Heart right ventricle (tissue), 16 donors: Measurements from ENCODE around the gene CMTM5. TPM values are rescaled to one million over a fixed set of nuclear protein-coding genes. Genes with fewer than 3 reads are reported as not detected.

ENCODE experiments used
- ATAC-seq, 8 donors: fragments of 200-7000 bp; cut with Tn5 transposase; one replicate each; pipeline ENCODE4 v1.9.1; 2020; ENCODE audit warnings: mild to moderate bottlenecking in 8 of 8, moderate library complexity in 8 of 8, moderate number of reproducible peaks in 1 of 8
- DNase-seq, 2 donors: peaks; one replicate each; pipeline ENCODE4 v3.0.0-alpha.2; 2020
- H3K27ac ChIP-seq, 10 donors: fragments of 200-600 bp; sonication (generic) in 2 of 10; one replicate each; pipeline versions ENCODE4 v1.5.0 to v1.8.0; 2020 to 2022; ENCODE audit warnings: mild to moderate bottlenecking in 3 of 10
- H3K27me3 ChIP-seq, 7 donors: fragments of 200-600 bp; one replicate each; pipeline ENCODE4 v1.8.0; 2021 to 2022; ENCODE audit warnings: mild to moderate bottlenecking in 2 of 7
- H3K36me3 ChIP-seq, 9 donors: fragments of 200-600 bp; sonication (generic) in 1 of 9; one replicate each; pipeline versions ENCODE4 v1.5.0 to v1.8.0; 2020 to 2022; ENCODE audit warnings: mild to moderate bottlenecking in 2 of 9
- H3K4me1 ChIP-seq, 9 donors: fragments of 200-600 bp; sonication (generic) in 1 of 9; one replicate each; pipeline versions ENCODE4 v1.5.0 to v1.8.0; 2020 to 2022; ENCODE audit warnings: mild to moderate bottlenecking in 4 of 9
- H3K4me3 ChIP-seq, 10 donors: fragments of 200-600 bp; sonication (generic) in 2 of 10; one replicate each; pipeline versions ENCODE4 v1.5.0 to v1.8.0; 2020 to 2022; ENCODE audit warnings: mild to moderate bottlenecking in 7 of 10, moderate library complexity in 2 of 10
- H3K9me3 ChIP-seq, 11 donors: fragments of 200-600 bp in 10 of 11; sonication (generic) in 2 of 11; one replicate each; pipeline versions ENCODE4 v1.5.0 to v1.8.0; 2013 to 2022; ENCODE audit warnings: mild to moderate bottlenecking in 2 of 11, control low read depth in 1 of 11, moderate library complexity in 1 of 11
- WGBS, 2 donors: extraction: QIAGEN DNeasy Blood & Tissue Kit; methylation state at CpG; one replicate each; pipeline ENCODE4 v1.1.7; 2013; ENCODE audit warnings: inconsistent platforms in 1 of 2; 5-methylcytosine and 5-hydroxymethylcytosine counted together
- intact Hi-C, 10 donors: fragments of 100-400 bp; cut with DNase I; formaldehyde crosslinking; loops; one replicate each; pipeline versions ENCODE4 v1.11.1 to v1.14.2; 2022
- polyA plus RNA-seq, 2 donors: library from polyadenylated mRNA; stranded (reverse); fragments of 200-250 nt; gene quantifications; one replicate each; pipeline ENCODE4 v1.2.3, GENCODE V29; 2013
- total RNA-seq, 10 donors: library from RNA; stranded (reverse); fragmentation: NEBNext Ultra II Directional in 3 of 10; extraction: Animal tissue kit (Norgen Biotek cat#: 25700) in 3 of 10; gene quantifications; one replicate each; pipeline versions ENCODE4 v1.2.1 to v1.2.4, GENCODE V29; 2021 to 2023
- TF ChIP-seq, protein P1 (sequence below), 9 donors: fragments of 200-600 bp; sonication (generic) in 2 of 9; IDR thresholded peaks; one replicate each; pipeline versions ENCODE4 v1.5.0 to v1.8.0; 2021 to 2022; ENCODE audit warnings: antibody characterized with exemption in 9 of 9, mild to moderate bottlenecking in 5 of 9, moderate library complexity in 1 of 9
- donor health status: Arrhythmogenic right ventricular cardiomyopathy.
- donor health status: ischemic (EF 13 %, LVEDD 7.1; RV severe dilation, severe dysfunction).
- donor health status: healthy with polysubstance abuse.
- donor health status: DM: no; HTN: yes; CAD: no.
- donor health status: DM: no; HTN: no; CAD: no.
- donor health status: ischemic (EF 25% LVEDD 6.9; RV normal size, moderate dysfunction).
- donor health status: ischemic (EF 25% LVEDD 5.7; RV mildly dilated, moderate dysfunction).
- donor health status: healthy.
- donor health status: DM: yes; HTN: yes; CAD: no.
- donor health status: Ischemic cardiomyopathy.
- donor health status: ischemic (EF 35%, LVEDD 5.7; RV mildly dilated, moderate dysfunction).
- donor health status: nonischemic (EF 11% LVEDD 7.7; RV severe dilation, severe dysfunction).
- donor health status: DM: yes; HTN: yes; CAD: no.
- donor health status: PGD.
- donor health status: ischemic (EF 29% LVEDD 5.4; RV normal size, mild dysfunction).
- donor health status: nonischemic (EF 23%, LVEDD 6.1; RV moderate dilation, normal function).

Gene CMTM5
- total and polyA plus RNA-seq, 12 donors: 0.32 to 5.3 (median 0.53) TPM; not detected in 7

DNA sequence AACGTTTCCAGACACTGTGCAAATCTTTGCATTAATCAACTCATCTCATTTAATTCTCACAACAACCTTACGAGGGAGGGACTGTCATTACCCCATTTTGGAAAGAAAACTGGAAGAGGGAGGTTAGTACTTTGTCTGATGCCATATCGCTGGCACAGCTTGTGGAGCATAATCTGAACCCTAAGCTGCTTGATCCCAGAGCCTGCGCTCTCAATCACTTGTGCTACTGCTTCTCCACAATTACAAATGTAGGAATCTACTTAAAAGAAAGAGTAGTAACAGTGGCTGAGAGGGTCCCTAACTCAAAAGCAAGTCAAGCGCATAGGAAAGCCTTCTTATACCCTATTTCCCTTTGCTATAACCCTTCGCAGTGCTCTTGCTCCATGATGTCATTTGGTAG, 15.1 kb upstream of the CMTM5 start:
- Histone ChIP-seq H3K27me3 (peaks cover 0 to 37% (median 18%) of the 10 kb centered on the region in 7 donors), H3K4me3 (no peak overlapping the region), H3K9me3 (no peaks in the 10 kb centered on the region), H3K36me3 (peaks cover 0 to 17% (median 0%) of the 10 kb centered on the region in 9 donors), H3K27ac (peak overlapping the region in 2 of 10 donors; percentile 7 to 12), H3K4me1 (peaks cover 0 to 26% (median 6%) of the 10 kb centered on the region in 9 donors)
- TF ChIP-seq, protein P1, sequence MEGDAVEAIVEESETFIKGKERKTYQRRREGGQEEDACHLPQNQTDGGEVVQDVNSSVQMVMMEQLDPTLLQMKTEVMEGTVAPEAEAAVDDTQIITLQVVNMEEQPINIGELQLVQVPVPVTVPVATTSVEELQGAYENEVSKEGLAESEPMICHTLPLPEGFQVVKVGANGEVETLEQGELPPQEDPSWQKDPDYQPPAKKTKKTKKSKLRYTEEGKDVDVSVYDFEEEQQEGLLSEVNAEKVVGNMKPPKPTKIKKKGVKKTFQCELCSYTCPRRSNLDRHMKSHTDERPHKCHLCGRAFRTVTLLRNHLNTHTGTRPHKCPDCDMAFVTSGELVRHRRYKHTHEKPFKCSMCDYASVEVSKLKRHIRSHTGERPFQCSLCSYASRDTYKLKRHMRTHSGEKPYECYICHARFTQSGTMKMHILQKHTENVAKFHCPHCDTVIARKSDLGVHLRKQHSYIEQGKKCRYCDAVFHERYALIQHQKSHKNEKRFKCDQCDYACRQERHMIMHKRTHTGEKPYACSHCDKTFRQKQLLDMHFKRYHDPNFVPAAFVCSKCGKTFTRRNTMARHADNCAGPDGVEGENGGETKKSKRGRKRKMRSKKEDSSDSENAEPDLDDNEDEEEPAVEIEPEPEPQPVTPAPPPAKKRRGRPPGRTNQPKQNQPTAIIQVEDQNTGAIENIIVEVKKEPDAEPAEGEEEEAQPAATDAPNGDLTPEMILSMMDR (IDR thresholded peaks at IDR 0.05): no peak
- ATAC-seq (no peak), DNase-seq (no peak)
- intact Hi-C loops: no loop called here
- 77 to 83% methylated on average over 6 of the region's 6 CpGs for WGBS, 2 donors

DNA sequence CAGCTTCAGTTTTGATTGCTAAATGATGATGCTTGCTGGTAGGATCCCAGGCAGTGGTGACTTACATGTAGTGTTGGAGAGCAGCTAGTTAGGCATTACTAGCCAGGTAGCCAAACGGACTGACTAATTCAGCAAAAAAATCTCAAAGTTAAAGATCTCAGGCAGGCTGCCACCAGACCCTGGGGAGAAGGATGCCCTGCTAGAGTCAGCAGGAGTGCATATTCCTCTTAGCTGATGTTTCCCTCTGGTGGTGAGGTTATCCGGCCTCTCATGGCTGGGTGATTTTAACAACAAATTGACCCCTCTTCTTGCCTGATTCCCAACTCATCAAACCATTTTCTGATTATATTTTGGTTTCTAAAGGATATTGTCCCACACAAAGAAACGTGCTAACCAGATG, 14.6 kb upstream of the CMTM5 start:
- DNase-seq (no peak), ATAC-seq (no peak)
- Histone ChIP-seq H3K4me1 (peaks cover 0 to 27% (median 6%) of the 10 kb centered on the region in 9 donors), H3K36me3 (peaks cover 0 to 13% (median 0%) of the 10 kb centered on the region in 9 donors), H3K9me3 (no peaks in the 10 kb centered on the region), H3K4me3 (no peak overlapping the region), H3K27ac (peak overlapping the region in 1 of 10 donors; percentile 12), H3K27me3 (peaks cover 0 to 42% (median 18%) of the 10 kb centered on the region in 7 donors)
- TF ChIP-seq, protein P1 (IDR thresholded peaks at IDR 0.05): peak in 1 of 9 donors; percentile 9
- 59 to 74% methylated on average over 3 of the region's 3 CpGs for whole genome bisulfite sequencing, 2 donors
- intact Hi-C loops: no loop called here

DNA sequence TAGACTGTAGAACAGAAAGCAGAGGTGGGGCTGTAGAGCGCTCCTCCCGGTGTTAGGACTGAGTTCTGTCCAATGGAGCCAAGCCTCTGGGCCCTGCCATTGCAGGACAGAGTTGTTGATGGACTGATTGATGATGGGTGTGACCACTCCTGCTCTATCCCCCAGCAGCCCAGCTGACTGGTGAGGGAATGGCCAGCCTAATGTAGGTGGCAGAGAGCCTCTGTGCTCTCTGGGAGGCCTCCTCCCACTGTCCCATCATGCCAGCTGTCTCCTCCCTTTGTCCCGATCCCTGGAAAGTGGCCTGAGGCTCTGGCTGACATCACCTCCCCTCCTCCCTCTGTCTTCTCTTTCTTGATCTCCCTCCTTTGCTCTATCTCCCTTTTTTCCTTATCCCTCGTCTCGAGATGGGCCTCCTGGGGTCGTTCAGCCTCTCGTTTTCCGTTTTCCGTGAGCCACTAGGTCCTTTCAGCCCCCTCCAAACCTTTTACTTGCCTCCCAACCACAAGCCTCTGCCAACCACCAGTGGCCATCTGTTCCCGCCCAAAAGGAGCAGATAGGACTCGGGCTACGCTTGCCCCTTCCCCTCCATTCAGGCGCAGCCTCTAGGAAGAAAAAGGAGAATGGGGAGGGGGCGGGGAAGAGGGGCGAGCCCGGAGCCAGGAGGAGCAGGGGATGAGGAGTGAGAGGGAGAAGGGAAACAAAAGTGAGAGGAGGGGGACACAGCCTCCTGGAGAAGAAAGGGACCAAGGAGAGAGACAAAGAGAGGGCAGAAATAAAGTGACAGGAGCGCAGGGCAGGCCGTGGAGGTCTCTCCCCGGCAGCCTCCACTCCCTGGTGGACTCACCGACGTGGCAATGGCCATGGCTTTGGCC, 12.4 kb upstream of the CMTM5 start:
- Histone ChIP-seq H3K4me1 (peaks cover 0 to 22% (median 5%) of the 10 kb centered on the region in 9 donors), H3K27ac (peak overlapping the region; percentile 50 to 90 (median 86)), H3K4me3 (peak overlapping the region; percentile 26 to 63 (median 58)), H3K27me3 (peaks cover 0 to 45% (median 18%) of the 10 kb centered on the region in 7 donors), H3K9me3 (no peaks in the 10 kb centered on the region), H3K36me3 (peaks cover 0 to 6% (median 0%) of the 10 kb centered on the region in 9 donors)
- WGBS, 2 donors: 34 to 44% methylated on average over 21 of the region's 21 CpGs
- TF ChIP-seq, protein P1 (IDR thresholded peaks at IDR 0.05): no peak
- ATAC-seq: peak in 7 of 8 donors; percentile 5 to 36 (median 17)
- DNase-seq: no peak
- intact Hi-C loops: loop anchor here in 2 of 10 donors (5.0 kb wide), 2 partner anchors 37 to 102 kb away; no protein-coding TSS in a partner anchor

DNA sequence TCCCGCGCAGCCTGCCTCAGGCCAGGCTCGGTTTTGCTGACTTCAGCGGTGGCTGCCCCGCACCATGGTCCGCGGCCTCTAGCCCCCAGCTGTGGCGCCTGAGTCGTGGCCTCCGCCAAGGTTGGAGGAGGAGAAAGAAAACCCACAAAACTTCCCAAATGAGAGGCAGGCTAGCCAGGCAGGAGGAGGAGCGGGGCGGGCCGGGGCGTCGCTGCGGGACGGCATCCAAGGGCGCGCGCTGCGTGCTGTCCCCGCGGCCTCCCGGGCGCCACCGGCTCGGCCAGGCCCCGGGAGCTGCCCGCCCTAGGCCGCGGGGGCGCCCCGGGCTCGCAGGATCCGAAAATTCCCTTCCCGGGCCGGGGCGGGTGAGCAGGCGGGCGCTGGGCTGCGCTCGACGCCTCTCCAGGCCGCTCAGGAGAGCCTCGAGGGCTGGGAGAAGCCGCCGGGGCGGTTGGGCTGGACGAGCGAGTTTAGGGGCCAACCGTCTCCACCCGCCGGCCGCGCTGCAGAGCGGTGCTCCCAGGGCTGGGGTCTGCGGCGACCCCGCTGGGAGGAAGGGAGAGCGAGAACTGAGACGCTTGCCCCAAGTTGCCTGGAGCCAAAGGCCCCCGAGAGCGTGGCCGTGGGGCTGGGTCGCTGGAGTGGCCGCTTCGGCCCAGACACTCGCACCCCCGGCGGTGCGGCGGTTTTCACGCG, 11.7 kb upstream of the CMTM5 start, which contains the start of gene EFS:
Gene EFS (minus strand): TSS at position 137 of the 696 bp plus-strand sequence. CDS start 147 bp downstream, outside the sequence.
- peak; percentile 47 to 65 for DNase-seq
- Histone ChIP-seq H3K27me3 (peaks cover 0 to 45% (median 18%) of the 10 kb centered on the region in 7 donors), H3K4me1 (peaks cover 0 to 22% (median 5%) of the 10 kb centered on the region in 9 donors), H3K27ac (peak within 1 kb of the TSS; percentile 50 to 90 (median 86)), H3K4me3 (peak within 1 kb of the TSS; percentile 26 to 63 (median 58)), H3K9me3 (no peaks in the 10 kb centered on the region), H3K36me3 (peaks cover 0 to 2% (median 0%) of the 10 kb centered on the region in 9 donors)
- peak; percentile 30 to 78 (median 46) for ATAC-seq
- WGBS, 2 donors: 9 to 12% methylated on average over 73 to 74 of the region's 74 CpGs
- intact Hi-C loops: loop anchor here in 2 of 10 donors (5.0 kb wide), 2 partner anchors 38 to 103 kb away; no protein-coding TSS in a partner anchor
- TF ChIP-seq, protein P1 (IDR thresholded peaks at IDR 0.05): no peak
